A549 (cell line): ENCODE measurements around the gene MAP3K9. TPM values are rescaled to one million over a fixed set of nuclear protein-coding genes. Genes with fewer than 3 reads are reported as not detected.
A peak's percentile ranks its signal among the peaks of the same experiment; 100 is the strongest.

Experiments used
- ATAC-seq, 2 experiments: fragments of 200-7000 bp in 1 of 2; fragments of >200 bp in 1 of 2; cut with Nextera tagmentation in 1 of 2; cut with Tn5 transposase in 1 of 2; 3 replicates each; pipeline versions ENCODE4 v1.8.0 to v1.9.1; 2018 to 2020; ENCODE audit warnings: mild to moderate bottlenecking in 1 of 2, moderate library complexity in 1 of 2
- CTCF ChIA-PET: fragments of 300-600 bp; sonication (Branson Sonifier 250); formaldehyde crosslinking; extraction: SDS; loops from one replicate; lab custom pipeline; 2021; ENCODE audit warnings: antibody characterized with exemption, inconsistent platforms; lab: Yijun Ruan, JAX
- POLR2A ChIA-PET: fragments of 350-600 bp; formaldehyde crosslinking; extraction: SDS; loops from one replicate; lab custom pipeline; 2021; ENCODE audit warnings: antibody characterized with exemption, inconsistent platforms; lab: Yijun Ruan, JAX
- DNase-seq, 2 experiments: peaks; one replicate each; pipeline versions ENCODE4 v3.0.0 to v3.0.0-alpha.2; 2011 to 2016; ENCODE audit warnings: low read depth in 1 of 2, low spot score in 1 of 2
- FAIRE-seq: peaks from 2 replicates; lab custom pipeline; 2011; peaks lifted over from hg19 to GRCh38; lab: Jason Lieb, UNC
- H3K27ac ChIP-seq, 2 experiments: fragments of >200 bp; sonication (Bioruptor Twin); formaldehyde crosslinking; 3 replicates each; pipeline ENCODE4 v1.5.1; 2016 to 2017
- H3K4me1 ChIP-seq: fragments of >200 bp; sonication (Bioruptor Twin); formaldehyde crosslinking; 3 replicates; pipeline ENCODE4 v1.6.1; 2016
- H3K4me2 ChIP-seq: fragments of >200 bp; sonication (Bioruptor Twin); formaldehyde crosslinking; 3 replicates; pipeline ENCODE4 v1.6.1; 2016
- H3K4me3 ChIP-seq: fragments of >200 bp; sonication (Bioruptor Twin); formaldehyde crosslinking; 3 replicates; pipeline ENCODE4 v1.5.1; 2016
- H3K9me3 ChIP-seq: fragments of >200 bp; sonication (Bioruptor Twin); formaldehyde crosslinking; 3 replicates; pipeline ENCODE4 v1.6.1; 2016
- CHD2 ChIP-seq: fragments of 150-350 bp; IDR thresholded peaks from 2 replicates; pipeline ENCODE4 v1.6.1; 2014; ENCODE audit warnings: low read length; ENCODE audit not compliant: partially characterized antibody
- EHMT2 ChIP-seq: fragments of 200-600 bp; sonication (generic); IDR thresholded peaks from 2 replicates; pipeline ENCODE4 v1.6.1; 2016; ENCODE audit warnings: antibody characterized with exemption, low read depth, mild to moderate bottlenecking, moderate library complexity
- EP300 ChIP-seq, 2 experiments: fragments of >200 bp; sonication (Bioruptor Twin); formaldehyde crosslinking; IDR thresholded peaks; 2 replicates in 1 of 2; 3 replicates in 1 of 2; pipeline ENCODE4 v1.6.1; 2016 to 2017
- ESRRA ChIP-seq: fragments of 150-350 bp; IDR thresholded peaks from 2 replicates; pipeline ENCODE4 v1.6.1; 2014; ENCODE audit warnings: mild to moderate bottlenecking, low read length, borderline replicate concordance
- FOSL2 ChIP-seq, 2 experiments: fragments of 450-650 bp in 1 of 2; fragments of >200 bp in 1 of 2; sonication (Bioruptor Twin) in 1 of 2; formaldehyde crosslinking; IDR thresholded peaks; 2 replicates each; pipeline versions ENCODE4 v1.5.0 to v1.6.1; 2016 to 2020; ENCODE audit warnings: mild to moderate bottlenecking in 1 of 2, moderate library complexity in 1 of 2
- HEYL ChIP-seq: fragments of 250-450 bp; sonication (Bioruptor Pico); IDR thresholded peaks from 2 replicates; pipeline ENCODE4 v1.8.0; 2021; ENCODE audit warnings: mild to moderate bottlenecking, moderate library complexity
- HMGXB4 ChIP-seq: fragments of 250-450 bp; sonication (Bioruptor Pico); IDR thresholded peaks from 2 replicates; pipeline ENCODE4 v1.5.0; 2021; ENCODE audit warnings: mild to moderate bottlenecking, moderate library complexity, borderline replicate concordance
- HOXB13 ChIP-seq: fragments of 250-450 bp; sonication (Bioruptor Pico); IDR thresholded peaks from 2 replicates; pipeline ENCODE4 v1.5.0; 2020; ENCODE audit warnings: low read depth, mild to moderate bottlenecking, moderate library complexity
- HOXB5 ChIP-seq: fragments of 250-450 bp; sonication (Bioruptor Pico); IDR thresholded peaks from 2 replicates; pipeline ENCODE4 v1.5.0; 2020; ENCODE audit warnings: mild to moderate bottlenecking, moderate library complexity
- JUN ChIP-seq, 2 experiments: fragments of >200 bp; sonication (Bioruptor Twin); formaldehyde crosslinking; IDR thresholded peaks; 2 replicates in 1 of 2; 3 replicates in 1 of 2; pipeline ENCODE4 v1.6.1; 2016 to 2017
- MAZ ChIP-seq: fragments of 150-350 bp; IDR thresholded peaks from 2 replicates; pipeline ENCODE4 v1.6.1; 2014; ENCODE audit warnings: antibody characterized with exemption, low read depth, low read length, borderline replicate concordance
- MYC ChIP-seq: IDR thresholded peaks from 2 replicates; pipeline ENCODE4 v1.6.1; 2012; ENCODE audit warnings: mild to moderate bottlenecking, inconsistent platforms, low read length, improper control_type of control experiment, borderline replicate concordance
- RARB ChIP-seq: fragments of 250-450 bp; sonication (Bioruptor Pico); IDR thresholded peaks from 2 replicates; pipeline ENCODE4 v1.8.0; 2021; ENCODE audit warnings: mild to moderate bottlenecking, moderate library complexity
- ZFP36 ChIP-seq: fragments of 450-650 bp; IDR thresholded peaks from 2 replicates; pipeline ENCODE4 v1.6.1; 2014; ENCODE audit warnings: borderline replicate concordance; ENCODE audit not compliant: partially characterized antibody
- ZNF302 ChIP-seq: fragments of 250-450 bp; sonication (Bioruptor Pico); IDR thresholded peaks from 2 replicates; pipeline ENCODE4 v1.9.0; 2021; ENCODE audit warnings: inconsistent platforms, mild to moderate bottlenecking, moderate library complexity
- WGBS: methylation state at CpG from one replicate; pipeline ENCODE4 v1.1.6; 2017; ENCODE audit errors: missing lambda C conversion rate; 5-methylcytosine and 5-hydroxymethylcytosine counted together
- polyA plus RNA-seq, 4 experiments: library from polyadenylated mRNA; depleted of rRNA in 3 of 4; stranded (reverse); fragments of >200 nt; fragmentation: RNase III in 1 of 4; extraction: RNeasy Plus Mini Kit Qiagen cat#74134 plus additional on column Dnase treatment in 1 of 4; gene quantifications; 2 replicates in 3 of 4; 3 replicates in 1 of 4; pipeline ENCODE4 v1.2.3, GENCODE V29; 2011 to 2017
- TF ChIP-seq, protein P1 (sequence below): fragments of 200-600 bp; sonication (generic); IDR thresholded peaks from 2 replicates; pipeline ENCODE4 v1.6.1; 2016; ENCODE audit warnings: antibody characterized with exemption, mild to moderate bottlenecking, moderate library complexity
- TF ChIP-seq, protein P2 (sequence below): IDR thresholded peaks from 2 replicates; pipeline ENCODE4 v1.6.1; 2012

The MAP3K9 gene
- polyA plus RNA-seq, 2 of the 4 experiments (the other 2 are of a cell fraction), result 5.3 to 8.5 TPM

DNA sequence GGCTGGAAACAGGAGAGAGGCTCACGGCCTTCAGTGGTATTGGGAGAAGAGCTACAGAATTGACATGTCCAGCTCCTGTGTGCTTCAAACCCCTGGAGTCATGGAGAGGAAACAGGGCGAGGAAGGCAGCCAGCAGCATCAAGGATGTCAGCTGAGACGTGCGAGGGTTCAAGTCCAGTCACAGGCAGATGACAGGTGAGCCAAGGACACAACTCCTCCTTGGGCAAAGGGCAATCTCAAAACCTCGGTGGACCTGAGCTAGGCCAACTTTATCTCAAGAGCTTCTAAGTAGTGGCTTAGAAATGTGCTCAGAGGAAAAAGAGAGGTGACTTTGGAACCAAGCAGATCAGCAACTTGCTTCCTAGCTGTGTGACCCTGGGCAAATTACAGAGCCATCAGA, 86.0 kb downstream of the MAP3K9 start (continued):
- TF ChIP-seq MAZ, result no peak

- DNase-seq (no peak), ATAC-seq (no peak), FAIRE-seq (no peak)
- Histone ChIP-seq H3K4me2 (peak overlapping the region; percentile 17; the same call in 2 of the 3 replicates), H3K27ac (peak overlapping the region in 1 of 2 experiments; percentile 21; a peak in 2 of 6 replicates), H3K4me1 (peaks cover 33% of the 10 kb centered on the region), H3K4me3 (no peak overlapping the region), H3K9me3 (no peaks in the 10 kb centered on the region)
- ChIA-PET CTCF (interaction anchor here (0.7 to 2.4 kb wide), 3 partner anchors 24 to 96 kb away, joined by 3 to 12 read pairs (median 3); no protein-coding TSS in a partner anchor), POLR2A (no interaction called here)
- 31% methylated on average over 3 of the region's 3 CpGs for WGBS
- no peak for TF ChIP-seq HOXB5
- TF ChIP-seq FOSL2 (IDR thresholded peaks at IDR 0.05), result no peak
- no peak for TF ChIP-seq FOSL2 (CRISPR knock-in tag; IDR thresholded peaks at IDR 0.05)
- no peak for TF ChIP-seq JUN (IDR thresholded peaks at IDR 0.05)
- no peak for TF ChIP-seq EP300 (IDR thresholded peaks at IDR 0.05)
- no peak for TF ChIP-seq RARB (CRISPR knock-in tag)
- TF ChIP-seq ZNF302 (CRISPR knock-in tag), result no peak
- TF ChIP-seq HOXB13, result no peak
- TF ChIP-seq CHD2, result no peak
- no peak for TF ChIP-seq HEYL
- no peak for TF ChIP-seq MYC
- no peak for TF ChIP-seq ESRRA
- TF ChIP-seq EHMT2, result no peak
- TF ChIP-seq, protein P1, sequence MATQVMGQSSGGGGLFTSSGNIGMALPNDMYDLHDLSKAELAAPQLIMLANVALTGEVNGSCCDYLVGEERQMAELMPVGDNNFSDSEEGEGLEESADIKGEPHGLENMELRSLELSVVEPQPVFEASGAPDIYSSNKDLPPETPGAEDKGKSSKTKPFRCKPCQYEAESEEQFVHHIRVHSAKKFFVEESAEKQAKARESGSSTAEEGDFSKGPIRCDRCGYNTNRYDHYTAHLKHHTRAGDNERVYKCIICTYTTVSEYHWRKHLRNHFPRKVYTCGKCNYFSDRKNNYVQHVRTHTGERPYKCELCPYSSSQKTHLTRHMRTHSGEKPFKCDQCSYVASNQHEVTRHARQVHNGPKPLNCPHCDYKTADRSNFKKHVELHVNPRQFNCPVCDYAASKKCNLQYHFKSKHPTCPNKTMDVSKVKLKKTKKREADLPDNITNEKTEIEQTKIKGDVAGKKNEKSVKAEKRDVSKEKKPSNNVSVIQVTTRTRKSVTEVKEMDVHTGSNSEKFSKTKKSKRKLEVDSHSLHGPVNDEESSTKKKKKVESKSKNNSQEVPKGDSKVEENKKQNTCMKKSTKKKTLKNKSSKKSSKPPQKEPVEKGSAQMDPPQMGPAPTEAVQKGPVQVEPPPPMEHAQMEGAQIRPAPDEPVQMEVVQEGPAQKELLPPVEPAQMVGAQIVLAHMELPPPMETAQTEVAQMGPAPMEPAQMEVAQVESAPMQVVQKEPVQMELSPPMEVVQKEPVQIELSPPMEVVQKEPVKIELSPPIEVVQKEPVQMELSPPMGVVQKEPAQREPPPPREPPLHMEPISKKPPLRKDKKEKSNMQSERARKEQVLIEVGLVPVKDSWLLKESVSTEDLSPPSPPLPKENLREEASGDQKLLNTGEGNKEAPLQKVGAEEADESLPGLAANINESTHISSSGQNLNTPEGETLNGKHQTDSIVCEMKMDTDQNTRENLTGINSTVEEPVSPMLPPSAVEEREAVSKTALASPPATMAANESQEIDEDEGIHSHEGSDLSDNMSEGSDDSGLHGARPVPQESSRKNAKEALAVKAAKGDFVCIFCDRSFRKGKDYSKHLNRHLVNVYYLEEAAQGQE, result no peak
- no peak for TF ChIP-seq HMGXB4
Observed at GRCh38 chr14:70722418-70722817, 86.9 kb downstream of the MAP3K9 start.

DNA sequence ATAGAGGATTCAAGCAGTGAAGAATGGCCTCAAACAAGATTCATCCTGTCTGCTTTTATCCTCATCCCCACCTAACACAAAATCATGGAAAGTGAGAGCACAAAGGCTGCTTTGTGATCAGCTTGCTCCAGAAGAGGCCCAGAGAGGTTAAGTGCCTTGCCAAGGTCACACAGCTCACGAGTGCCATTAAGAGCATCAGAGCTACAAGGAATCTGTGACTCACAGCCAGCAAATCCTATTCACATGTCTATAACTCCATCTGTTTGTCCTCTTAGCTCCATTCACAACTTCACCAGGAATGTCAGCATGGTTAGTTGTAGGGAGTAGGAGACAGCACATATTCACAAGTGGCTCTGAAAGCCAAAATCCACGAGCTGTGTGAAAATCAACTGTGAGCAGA, 87.8 kb downstream of the MAP3K9 start:
- POLR2A ChIA-PET, result no interaction called here
- CTCF ChIA-PET, result interaction anchor here (2.4 kb wide), 1 partner anchor 96 kb away, joined by 12 read pairs; no protein-coding TSS in a partner anchor
- Histone ChIP-seq H3K4me3 (no peak overlapping the region), H3K4me1 (peaks cover 41% of the 10 kb centered on the region), H3K9me3 (no peaks in the 10 kb centered on the region), H3K4me2 (no peak overlapping the region), H3K27ac (no peak overlapping the region)
- WGBS, result 65% methylated on average over 2 of the region's 2 CpGs
- ATAC-seq, result no peak
- TF ChIP-seq ZFP36, result peak; percentile 79
- TF ChIP-seq, protein P2, sequence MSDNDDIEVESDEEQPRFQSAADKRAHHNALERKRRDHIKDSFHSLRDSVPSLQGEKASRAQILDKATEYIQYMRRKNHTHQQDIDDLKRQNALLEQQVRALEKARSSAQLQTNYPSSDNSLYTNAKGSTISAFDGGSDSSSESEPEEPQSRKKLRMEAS, result no peak
- FAIRE-seq, result no peak
- no peak for DNase-seq
